ENCODE measurements around the gene TRUB2.

- TF ChIP-seq CTCF (IDR thresholded peaks at IDR 0.05) (no peak), REST (IDR thresholded peaks at IDR 0.05; ENCODE audit: insufficient read depth in 1 of 2, low read depth in 2 of 2, low read length in 1 of 2) (no peak)
These were observed 46.8 kb downstream of the TRUB2 start, which contains the start of gene GOLGA2 for GRCh38 chr9:128275198-128276007.

Data from Panc1 (cell line).